ENCODE measurements around the gene LTBP1.

The LTBP1 gene

GRCh38 chr2:33009249-33009648, 62.5 kb downstream of the LTBP1 start:
- no peak for DNase-seq (ENCODE audit: low read depth)

- no peak for DNase-seq (ENCODE audit: low read depth)
Observed at GRCh38 chr2:33011373-33011772, 64.6 kb downstream of the LTBP1 start.

- DNase-seq (ENCODE audit: low read depth): no peak
Observed at GRCh38 chr2:33011941-33012340, 65.2 kb downstream of the LTBP1 start.

- DNase-seq (ENCODE audit: low read depth): no peak
Observed at GRCh38 chr2:33013684-33014110, 66.9 kb downstream of the LTBP1 start.

- DNase-seq (ENCODE audit: low read depth): no peak
Observed at GRCh38 chr2:33014268-33014667, 67.5 kb downstream of the LTBP1 start.

GRCh38 chr2:33015421-33016142, 68.8 kb downstream of the LTBP1 start:
- DNase-seq (ENCODE audit: low read depth): peak; percentile 81

- no peak for DNase-seq (ENCODE audit: low read depth)
Observed at GRCh38 chr2:33018271-33018670, 71.5 kb downstream of the LTBP1 start.

GRCh38 chr2:33019796-33020195, 73.0 kb downstream of the LTBP1 start:
- DNase-seq (ENCODE audit: low read depth): no peak

- no peak for DNase-seq (ENCODE audit: low read depth)
Observed at GRCh38 chr2:33020883-33021282, 74.1 kb downstream of the LTBP1 start.

GRCh38 chr2:33021542-33022227, 74.9 kb downstream of the LTBP1 start:
- no peak for DNase-seq (ENCODE audit: low read depth)

- DNase-seq (ENCODE audit: low read depth): no peak
Observed at GRCh38 chr2:33022395-33022985, 75.7 kb downstream of the LTBP1 start.

- peak; percentile 56 for DNase-seq (ENCODE audit: low read depth)
Observed at GRCh38 chr2:33022989-33023727, 76.4 kb downstream of the LTBP1 start.

- no peak for DNase-seq (ENCODE audit: low read depth)
Observed at GRCh38 chr2:33023728-33024500, 77.2 kb downstream of the LTBP1 start.

- no peak for DNase-seq (ENCODE audit: low read depth)
Observed at GRCh38 chr2:33024758-33025157, 78.0 kb downstream of the LTBP1 start.

GRCh38 chr2:33029459-33029858, 82.7 kb downstream of the LTBP1 start:
- DNase-seq (ENCODE audit: low read depth): no peak

- no peak for DNase-seq (ENCODE audit: low read depth)
Observed at GRCh38 chr2:33029926-33030325, 83.2 kb downstream of the LTBP1 start.

- no peak for DNase-seq (ENCODE audit: low read depth)
Observed at GRCh38 chr2:33030326-33030725, 83.6 kb downstream of the LTBP1 start.

- DNase-seq (ENCODE audit: low read depth): no peak
Observed at GRCh38 chr2:33032245-33032644, 85.5 kb downstream of the LTBP1 start.

- peak; percentile 70 for DNase-seq (ENCODE audit: low read depth)
Observed at GRCh38 chr2:33033606-33034081, 86.9 kb downstream of the LTBP1 start.

GRCh38 chr2:33034784-33035183, 88.0 kb downstream of the LTBP1 start:
- DNase-seq (ENCODE audit: low read depth): peak; percentile 64

GRCh38 chr2:33038230-33038629, 91.5 kb downstream of the LTBP1 start:
- DNase-seq (ENCODE audit: low read depth): no peak

GRCh38 chr2:33038799-33039198, 92.0 kb downstream of the LTBP1 start:
- no peak for DNase-seq (ENCODE audit: low read depth)

Measured in fibroblast of the conjunctiva (primary cell).